HepG2 (cell line): ENCODE measurements around the gene SLC2A14. TPM values are rescaled to one million over a fixed set of nuclear protein-coding genes. Genes with fewer than 3 reads are reported as not detected.
"Not testable (repeated sequence)": the region's sequence is repeated elsewhere in the genome, so short reads cannot be mapped to it uniquely, and the experiment has no call there.

ENCODE experiments used
- ATAC-seq: fragments of 200-7000 bp; cut with Tn5 transposase; 3 replicates; pipeline ENCODE4 v1.9.1; 2020; ENCODE audit warnings: mild to moderate bottlenecking, moderate library complexity
- BruUV-seq: library from RNA; stranded (reverse); fragments of 400-500 nt; replicated peaks from 2 replicates; lab custom pipeline; 2021; lab: Mats Ljungman, UMichigan
- CTCF ChIA-PET: fragments of 300-600 bp; formaldehyde crosslinking; extraction: SDS; loops from one replicate; lab custom pipeline; 2021; ENCODE audit warnings: low total read pairs, inconsistent platforms, low intra/inter-chr PET ratio; lab: Yijun Ruan, JAX
- POLR2A ChIA-PET: fragments of 350-600 bp; sonication (Branson Sonifier 250); formaldehyde crosslinking; loops from one replicate; lab custom pipeline; 2020; ENCODE audit warnings: antibody characterized with exemption, inconsistent platforms; lab: Yijun Ruan, JAX
- DNase-seq: peaks from one replicate; pipeline ENCODE4 v3.0.0-alpha.2; 2015; ENCODE audit warnings: low spot score
- FAIRE-seq: peaks from 3 replicates; lab custom pipeline; 2011; peaks lifted over from hg19 to GRCh38; lab: Jason Lieb, UNC
- H2AFZ ChIP-seq: one replicate; pipeline ENCODE4 v1.6.1; 2011; ENCODE audit warnings: low read length, inconsistent platforms
- H3K27ac ChIP-seq: fragments of 300-600 bp; 3 replicates; pipeline ENCODE4 v1.8.0; 2011; ENCODE audit warnings: mixed run types, mild to moderate bottlenecking, mixed read lengths, low read length, inconsistent platforms; ENCODE audit not compliant: insufficient read depth; ENCODE audit errors: extremely low read length
- H3K27me3 ChIP-seq, 2 experiments: fragments of 200-600 bp in 1 of 2; 2 replicates in 1 of 2; 3 replicates in 1 of 2; pipeline versions ENCODE4 v1.6.0 to v1.8.0; 2011; ENCODE audit warnings: low read length in 2 of 2, mild to moderate bottlenecking in 2 of 2, moderate library complexity in 2 of 2, inconsistent platforms in 1 of 2; ENCODE audit not compliant: insufficient read depth in 2 of 2, control insufficient read depth in 1 of 2
- H3K36me3 ChIP-seq, 2 experiments: fragments of 200-600 bp in 1 of 2; replicated peaks in 1 of 2; 2 replicates in 1 of 2; 3 replicates in 1 of 2; pipeline versions ENCODE4 v1.5.1 to v1.8.0; 2011; ENCODE audit warnings: low read length in 2 of 2, inconsistent platforms in 1 of 2; ENCODE audit not compliant: insufficient read depth in 2 of 2, control insufficient read depth in 1 of 2
- H3K4me1 ChIP-seq: 2 replicates; pipeline ENCODE4 v1.5.1; 2012; ENCODE audit warnings: low read length, inconsistent platforms; ENCODE audit not compliant: insufficient read depth
- H3K4me2 ChIP-seq: 2 replicates; pipeline ENCODE4 v1.6.0; 2011; ENCODE audit warnings: low read depth, low read length, inconsistent platforms
- H3K4me3 ChIP-seq, 3 experiments: fragments of 200-600 bp in 1 of 3; sonication (generic), shearing (Covaris generic) in 1 of 3; replicated peaks in 1 of 3; 2 replicates each; pipeline ENCODE4 v1.5.1; 2011 to 2016; ENCODE audit warnings: low read length in 3 of 3, inconsistent platforms in 2 of 3, low read depth in 2 of 3, mild to moderate bottlenecking in 2 of 3, control low read depth in 1 of 3, mixed read lengths in 1 of 3; ENCODE audit not compliant: insufficient read depth in 1 of 3
- H3K79me2 ChIP-seq: one replicate; pipeline ENCODE4 v1.6.1; 2011; ENCODE audit warnings: low read length, inconsistent platforms; ENCODE audit not compliant: insufficient read depth
- H3K9ac ChIP-seq: 2 replicates; pipeline ENCODE4 v1.6.0; 2011; ENCODE audit warnings: mild to moderate bottlenecking, low read depth, low read length, inconsistent platforms; ENCODE audit not compliant: insufficient read depth
- H3K9me3 ChIP-seq: 2 replicates; pipeline ENCODE4 v1.5.1; 2012; ENCODE audit warnings: mild to moderate bottlenecking, low read length
- H4K20me1 ChIP-seq: 2 replicates; pipeline ENCODE4 v1.6.0; 2011; ENCODE audit warnings: inconsistent platforms, mild to moderate bottlenecking, low read length, moderate library complexity; ENCODE audit not compliant: insufficient read depth
- ATF3 ChIP-seq: sonication (generic); formaldehyde crosslinking; IDR thresholded peaks from 2 replicates; pipeline ENCODE4 v1.4.0; 2020; ENCODE audit warnings: missing genetic modification reagents
- BRCA1 ChIP-seq: sonication (generic); formaldehyde crosslinking; IDR thresholded peaks from 2 replicates; pipeline ENCODE4 v1.4.0; 2020; ENCODE audit warnings: missing genetic modification reagents
- CSRNP1 ChIP-seq: sonication (generic); formaldehyde crosslinking; IDR thresholded peaks from 2 replicates; pipeline ENCODE4 v1.8.1; 2023; ENCODE audit warnings: mild to moderate bottlenecking, missing genetic modification reagents
- ELF3 ChIP-seq: IDR thresholded peaks from 2 replicates; pipeline ENCODE4 v1.6.1; 2016; ENCODE audit warnings: missing genetic modification reagents, missing compliant biosample characterization
- GFI1 ChIP-seq: sonication (generic); formaldehyde crosslinking; IDR thresholded peaks from 2 replicates; pipeline ENCODE4 v1.5.0; 2020; ENCODE audit warnings: missing genetic modification reagents, mild to moderate bottlenecking, borderline replicate concordance
- HMG20A ChIP-seq: IDR thresholded peaks from 2 replicates; pipeline ENCODE4 v1.6.1; 2016; ENCODE audit warnings: borderline replicate concordance
- IRF2 ChIP-seq: IDR thresholded peaks from 2 replicates; pipeline ENCODE4 v1.6.1; 2018; ENCODE audit warnings: missing genetic modification reagents, missing compliant biosample characterization
- MED13 ChIP-seq: sonication (generic); formaldehyde crosslinking; IDR thresholded peaks from 2 replicates; pipeline ENCODE4 v1.5.0; 2020; ENCODE audit warnings: missing genetic modification reagents
- NCOA2 ChIP-seq: sonication (generic); formaldehyde crosslinking; IDR thresholded peaks from 2 replicates; pipeline ENCODE4 v1.8.0; 2022; ENCODE audit warnings: inconsistent platforms
- SIN3A ChIP-seq: IDR thresholded peaks from 2 replicates; pipeline ENCODE4 v1.6.1; 2011; ENCODE audit warnings: low read depth, mild to moderate bottlenecking, control low read depth, low read length, borderline replicate concordance
- SMARCC2 ChIP-seq: fragments of 450-650 bp; IDR thresholded peaks from 2 replicates; pipeline ENCODE4 v1.6.1; 2017; ENCODE audit warnings: antibody characterized with exemption, mild to moderate bottlenecking
- SMYD3 ChIP-seq: sonication (generic); formaldehyde crosslinking; IDR thresholded peaks from 2 replicates; pipeline ENCODE4 v1.8.1; 2023; ENCODE audit warnings: mild to moderate bottlenecking, missing genetic modification reagents
- ZBTB10 ChIP-seq: sonication (generic); formaldehyde crosslinking; IDR thresholded peaks from 2 replicates; pipeline ENCODE4 v1.4.0; 2020; ENCODE audit warnings: missing genetic modification reagents, borderline replicate concordance
- WGBS: methylation state at CpG from one replicate; pipeline ENCODE4 v1.1.6; 2017; ENCODE audit warnings: low lambda C conversion rate; 5-methylcytosine and 5-hydroxymethylcytosine counted together
- in situ Hi-C: cut with HindIII; loops from 2 replicates; pipeline ENCODE4 v1.10.0; 2017; ENCODE audit warnings: low pct_unique_long_range_greater_than_20kb; ENCODE audit not compliant: extremely low pct_ligation_motif_present
- intact Hi-C: fragments of 100-400 bp; cut with micrococcal nuclease; formaldehyde crosslinking; loops from one replicate; pipeline ENCODE4 v1.10.0; 2022; ENCODE audit not compliant: unreplicated experiment
- polyA plus RNA-seq, 8 experiments: library from polyadenylated mRNA; depleted of rRNA in 3 of 8; stranded (reverse) in 7 of 8; unstranded in 1 of 8; fragments of >200 nt; fragmentation: Illumina TruSeq in 4 of 8; extraction: Trizol in 4 of 8; gene quantifications; 2 replicates each; pipeline versions ENCODE4 v1.2.1 to v1.2.3, GENCODE V29; 2011 to 2016; ENCODE audit warnings: low read depth in 4 of 8, missing spikeins in 1 of 8, mixed read lengths in 1 of 8; ENCODE audit not compliant: insufficient read depth in 1 of 8
- total RNA-seq, 5 experiments: library from RNA; depleted of rRNA; stranded (reverse); fragments of >200 nt; fragmentation: Illumina TruSeq; extraction: Trizol; gene quantifications; 2 replicates each; pipeline ENCODE4 v1.2.3, GENCODE V29; 2016; ENCODE audit warnings: low read depth in 1 of 5
- TF ChIP-seq, protein P1 (sequence below): sonication (generic); formaldehyde crosslinking; IDR thresholded peaks from 2 replicates; pipeline ENCODE4 v1.8.0; 2022; ENCODE audit warnings: mild to moderate bottlenecking, missing genetic modification reagents, borderline replicate concordance
- TF ChIP-seq, protein P2 (sequence below): sonication (generic); formaldehyde crosslinking; IDR thresholded peaks from 2 replicates; pipeline ENCODE4 v1.4.0; 2020; ENCODE audit warnings: missing genetic modification reagents

The SLC2A14 gene
- total and polyA plus RNA-seq, 2 of the 13 experiments (the other 11 are each of a cell fraction or from before 2014, with no cell fraction given): 7.7 to 39.0 TPM

DNA sequence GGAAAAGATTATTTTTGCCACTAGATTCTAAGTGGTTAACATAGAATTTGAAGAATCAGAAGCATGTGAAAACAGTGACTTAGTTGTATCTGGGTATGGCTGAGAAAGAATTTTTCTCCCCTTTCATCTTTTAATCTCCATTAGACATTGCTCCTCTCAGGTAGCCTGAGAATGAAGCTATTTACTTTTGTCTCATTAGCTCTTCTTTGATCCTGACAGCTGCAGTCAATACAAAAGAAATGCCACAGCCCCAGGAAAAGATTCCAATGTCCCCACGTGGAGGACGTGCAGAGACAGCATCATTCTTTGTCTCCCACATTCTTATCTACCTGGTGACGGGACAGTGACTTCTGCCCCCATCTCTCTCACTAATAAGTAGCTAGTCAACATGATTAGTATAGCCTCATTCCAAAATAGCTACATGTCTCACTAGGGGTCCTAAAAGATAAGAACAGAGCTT is 21.1 kb downstream of the SLC2A14 start:
- 0% methylated on average over 3 of the region's 3 CpGs for WGBS
- BruUV-seq, H3K9me3 ChIP-seq, H3K79me2 ChIP-seq, H3K27me3 ChIP-seq, H3K36me3 ChIP-seq, CTCF ChIA-PET, H4K20me1 ChIP-seq, H2AFZ ChIP-seq: not testable (repeated sequence)
- Histone ChIP-seq H3K4me1 (peaks cover 77% of the 10 kb centered on the region), H3K4me3 (peak overlapping the region in 1 of 3 experiments; percentile 7; a peak in 1 of 6 replicates), H3K4me2 (peak overlapping the region; percentile 37), H3K27ac (peak overlapping the region; percentile 97), H3K9ac (peak overlapping the region; percentile 77; the same call in 1 of the 2 replicates)
- ATAC-seq (peak; percentile 98), FAIRE-seq (peak; percentile 100), DNase-seq (peak; percentile 96)
- POLR2A ChIA-PET: interaction anchor here (1.1 kb wide), 1 partner anchor 82 kb away, joined by 4 read pairs; no protein-coding TSS in a partner anchor
- intact Hi-C loops: loop anchor here (5.0 kb wide), 1 partner anchor 86 kb away; the partner anchor contains the start of gene SLC2A3
- in situ Hi-C loops: loop anchor here (10.0 kb wide), 2 partner anchors 83 to 143 kb away; partner anchors contain the start of gene SLC2A3
- TF ChIP-seq SMARCC2 (0 out of 2 replicates have a peak, but pooled peaks have one; percentile 37), ZBTB10 (CRISPR knock-in tag) (0 out of 2 replicates have a peak, but pooled peaks have one; percentile 18), SIN3A (0 out of 2 replicates have a peak, but pooled peaks have one; percentile 37), ATF3 (peak; percentile 38; the same call in 1 of the 2 replicates), SMYD3 (CRISPR knock-in tag) (peak; percentile 31; the same call in 1 of the 2 replicates), GFI1 (CRISPR knock-in tag) (peak; percentile 70), CSRNP1 (CRISPR knock-in tag) (0 out of 2 replicates have a peak, but pooled peaks have one; percentile 36), ELF3 (CRISPR knock-in tag) (peak; percentile 69), MED13 (CRISPR knock-in tag) (peak; percentile 90), NCOA2 (CRISPR knock-in tag) (peak; percentile 97), HMG20A (peak; percentile 92), IRF2 (CRISPR knock-in tag) (peak; percentile 59), BRCA1 (CRISPR knock-in tag) (peak; percentile 57; the same call in 1 of the 2 replicates)
- TF ChIP-seq, protein P1, sequence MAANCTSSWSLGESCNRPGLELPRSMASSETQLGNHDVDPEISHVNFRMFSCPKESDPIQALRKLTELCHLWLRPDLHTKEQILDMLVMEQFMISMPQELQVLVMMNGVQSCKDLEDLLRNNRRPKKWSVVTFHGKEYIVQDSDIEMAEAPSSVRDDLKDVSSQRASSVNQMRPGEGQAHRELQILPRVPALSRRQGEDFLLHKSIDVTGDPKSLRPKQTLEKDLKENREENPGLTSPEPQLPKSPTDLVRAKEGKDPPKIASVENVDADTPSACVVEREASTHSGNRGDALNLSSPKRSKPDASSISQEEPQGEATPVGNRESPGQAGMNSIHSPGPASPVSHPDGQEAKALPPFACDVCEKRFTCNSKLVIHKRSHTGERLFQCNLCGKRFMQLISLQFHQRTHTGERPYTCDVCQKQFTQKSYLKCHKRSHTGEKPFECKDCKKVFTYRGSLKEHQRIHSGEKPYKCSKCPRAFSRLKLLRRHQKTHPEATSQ (CRISPR knock-in tag): peak; percentile 37; the same call in 1 of the 2 replicates
- TF ChIP-seq, protein P2, sequence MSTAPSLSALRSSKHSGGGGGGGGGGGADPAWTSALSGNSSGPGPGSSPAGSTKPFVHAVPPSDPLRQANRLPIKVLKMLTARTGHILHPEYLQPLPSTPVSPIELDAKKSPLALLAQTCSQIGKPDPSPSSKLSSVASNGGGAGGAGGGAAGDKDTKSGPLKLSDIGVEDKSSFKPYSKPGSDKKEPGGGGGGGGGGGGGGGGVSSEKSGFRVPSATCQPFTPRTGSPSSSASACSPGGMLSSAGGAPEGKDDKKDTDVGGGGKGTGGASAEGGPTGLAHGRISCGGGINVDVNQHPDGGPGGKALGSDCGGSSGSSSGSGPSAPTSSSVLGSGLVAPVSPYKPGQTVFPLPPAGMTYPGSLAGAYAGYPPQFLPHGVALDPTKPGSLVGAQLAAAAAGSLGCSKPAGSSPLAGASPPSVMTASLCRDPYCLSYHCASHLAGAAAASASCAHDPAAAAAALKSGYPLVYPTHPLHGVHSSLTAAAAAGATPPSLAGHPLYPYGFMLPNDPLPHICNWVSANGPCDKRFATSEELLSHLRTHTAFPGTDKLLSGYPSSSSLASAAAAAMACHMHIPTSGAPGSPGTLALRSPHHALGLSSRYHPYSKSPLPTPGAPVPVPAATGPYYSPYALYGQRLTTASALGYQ (CRISPR knock-in tag): peak; percentile 94
